IPS-18c (cell line): ENCODE measurements around the gene ST6GALNAC4.

Experiments used
- H3K4me3 ChIP-seq: 2 replicates; pipeline ENCODE4 v1.7.0; 2013; ENCODE audit warnings: low read depth, mild to moderate bottlenecking, low read length, moderate library complexity; ENCODE audit not compliant: insufficient read depth
- H3K9me3 ChIP-seq: one replicate; pipeline ENCODE4 v1.6.1; 2013; ENCODE audit warnings: mild to moderate bottlenecking, low read length, moderate library complexity; ENCODE audit not compliant: control insufficient read depth, insufficient read depth

The ST6GALNAC4 gene

GRCh38 chr9:127924736-127925444 lies 8.0 kb upstream of the ST6GALNAC4 start:
- no peak overlapping the region for H3K4me3 ChIP-seq

GRCh38 chr9:127923771-127924170 lies 6.9 kb upstream of the ST6GALNAC4 start:
- H3K9me3 ChIP-seq: peaks cover 3% of the 10 kb centered on the region
- H3K4me3 ChIP-seq: no peak overlapping the region

More at GRCh38 chr9:127924736-127925444, 8.0 kb upstream of the ST6GALNAC4 start:
- H3K9me3 ChIP-seq: peaks cover 3% of the 10 kb centered on the region

GRCh38 chr9:127923046-127923445 lies 6.2 kb upstream of the ST6GALNAC4 start:
- Histone ChIP-seq H3K9me3 (peaks cover 3% of the 10 kb centered on the region), H3K4me3 (no peak overlapping the region)

- no peak overlapping the region for H3K4me3 ChIP-seq
- H3K9me3 ChIP-seq: peaks cover 3% of the 10 kb centered on the region
These were observed 4.8 kb upstream of the ST6GALNAC4 start for GRCh38 chr9:127921557-127922120.

- H3K4me3 ChIP-seq: no peak overlapping the region
- peaks cover 3% of the 10 kb centered on the region for H3K9me3 ChIP-seq
These were observed 4.0 kb upstream of the ST6GALNAC4 start for GRCh38 chr9:127920794-127921193.

GRCh38 chr9:127919253-127919815 lies 2.5 kb upstream of the ST6GALNAC4 start:
- H3K4me3 ChIP-seq: no peak overlapping the region

GRCh38 chr9:127918183-127919107 lies 1.6 kb upstream of the ST6GALNAC4 start:
- H3K4me3 ChIP-seq: no peak overlapping the region

More at GRCh38 chr9:127919253-127919815, 2.5 kb upstream of the ST6GALNAC4 start:
- H3K9me3 ChIP-seq: peaks cover 3% of the 10 kb centered on the region

GRCh38 chr9:127917603-127918002 lies 762 bp upstream of the ST6GALNAC4 start:
- Histone ChIP-seq H3K9me3 (peaks cover 3% of the 10 kb centered on the region), H3K4me3 (no peak overlapping the region)

More at GRCh38 chr9:127918183-127919107, 1.6 kb upstream of the ST6GALNAC4 start:
- peaks cover 3% of the 10 kb centered on the region for H3K9me3 ChIP-seq

GRCh38 chr9:127915801-127916719 lies 781 bp downstream of the ST6GALNAC4 start:
- H3K9me3 ChIP-seq: no peaks in the 10 kb centered on the region
- peak overlapping the region; percentile 68 for H3K4me3 ChIP-seq

- Histone ChIP-seq H3K4me3 (no peak overlapping the region), H3K9me3 (no peaks in the 10 kb centered on the region)
These were observed 1.5 kb downstream of the ST6GALNAC4 start for GRCh38 chr9:127915325-127915752.

- no peaks in the 10 kb centered on the region for H3K9me3 ChIP-seq
- H3K4me3 ChIP-seq: no peak overlapping the region
These were observed 3.2 kb downstream of the ST6GALNAC4 start for GRCh38 chr9:127913682-127914081.

GRCh38 chr9:127912882-127913281 lies 4.0 kb downstream of the ST6GALNAC4 start:
- Histone ChIP-seq H3K4me3 (no peak overlapping the region), H3K9me3 (no peaks in the 10 kb centered on the region)

GRCh38 chr9:127912296-127912695 lies 4.5 kb downstream of the ST6GALNAC4 start:
- H3K4me3 ChIP-seq: no peak overlapping the region
- no peaks in the 10 kb centered on the region for H3K9me3 ChIP-seq

GRCh38 chr9:127910613-127911205 lies 6.1 kb downstream of the ST6GALNAC4 start:
- no peak overlapping the region for H3K4me3 ChIP-seq
- H3K9me3 ChIP-seq: peaks cover 4% of the 10 kb centered on the region

- no peak overlapping the region for H3K4me3 ChIP-seq
- H3K9me3 ChIP-seq: peaks cover 4% of the 10 kb centered on the region
These were observed 7.0 kb downstream of the ST6GALNAC4 start for GRCh38 chr9:127909839-127910273.

- Histone ChIP-seq H3K9me3 (peaks cover 4% of the 10 kb centered on the region), H3K4me3 (no peak overlapping the region)
These were observed 8.2 kb downstream of the ST6GALNAC4 start for GRCh38 chr9:127908660-127908926.
